NB4 (cell line): ENCODE measurements around the gene DDX17.

Experiments
- MAX ChIP-seq: IDR thresholded peaks from 2 replicates; pipeline ENCODE4 v1.6.1; 2011; ENCODE audit warnings: low read depth, low read length
- MYC ChIP-seq: IDR thresholded peaks from 2 replicates; pipeline ENCODE4 v1.6.1; 2011; ENCODE audit warnings: low read depth, low read length
- POLR2A ChIP-seq: IDR thresholded peaks from 2 replicates; pipeline ENCODE4 v1.6.1; 2011; ENCODE audit warnings: mild to moderate bottlenecking; ENCODE audit not compliant: insufficient read length; ENCODE audit errors: extremely low read depth
- TF ChIP-seq, protein P1 (sequence below): IDR thresholded peaks from one replicate; pipeline ENCODE4 v1.5.1; 2012; ENCODE audit warnings: low read depth, low read length

GRCh38 chr22:38456841-38457699, 49.0 kb downstream of the DDX17 start:
- TF ChIP-seq, protein P1, sequence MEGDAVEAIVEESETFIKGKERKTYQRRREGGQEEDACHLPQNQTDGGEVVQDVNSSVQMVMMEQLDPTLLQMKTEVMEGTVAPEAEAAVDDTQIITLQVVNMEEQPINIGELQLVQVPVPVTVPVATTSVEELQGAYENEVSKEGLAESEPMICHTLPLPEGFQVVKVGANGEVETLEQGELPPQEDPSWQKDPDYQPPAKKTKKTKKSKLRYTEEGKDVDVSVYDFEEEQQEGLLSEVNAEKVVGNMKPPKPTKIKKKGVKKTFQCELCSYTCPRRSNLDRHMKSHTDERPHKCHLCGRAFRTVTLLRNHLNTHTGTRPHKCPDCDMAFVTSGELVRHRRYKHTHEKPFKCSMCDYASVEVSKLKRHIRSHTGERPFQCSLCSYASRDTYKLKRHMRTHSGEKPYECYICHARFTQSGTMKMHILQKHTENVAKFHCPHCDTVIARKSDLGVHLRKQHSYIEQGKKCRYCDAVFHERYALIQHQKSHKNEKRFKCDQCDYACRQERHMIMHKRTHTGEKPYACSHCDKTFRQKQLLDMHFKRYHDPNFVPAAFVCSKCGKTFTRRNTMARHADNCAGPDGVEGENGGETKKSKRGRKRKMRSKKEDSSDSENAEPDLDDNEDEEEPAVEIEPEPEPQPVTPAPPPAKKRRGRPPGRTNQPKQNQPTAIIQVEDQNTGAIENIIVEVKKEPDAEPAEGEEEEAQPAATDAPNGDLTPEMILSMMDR: no peak
- TF ChIP-seq POLR2A (no peak), MAX (no peak), MYC (no peak)
